Measurements from ENCODE around the gene OXA1L. TPM values are rescaled to one million over a fixed set of nuclear protein-coding genes. Genes with fewer than 3 reads are reported as not detected.
"Not testable (repeated sequence)": the region's sequence is repeated elsewhere in the genome, so short reads cannot be mapped to it uniquely, and the experiment has no call there.

OXA1L gene
- polyA plus RNA-seq, 3 donors = 61.2 to 264 (median 86.9) TPM

- peaks cover 34% of the 10 kb centered on the region for H3K79me2 ChIP-seq (ENCODE audit: insufficient read depth, low read length)
- Mint-ChIP-seq H3K27me3 (ENCODE audit: low read depth in 3 of 3) (no peaks in the 10 kb centered on the region), H3K4me3 (no peak overlapping the region), H3K36me3 (peaks cover 91 to 97% of the 10 kb centered on the region in 2 donors), H3K27ac (peak overlapping the region in 1 of 7 donors; percentile 35), H3K9me3 (no peaks in the 10 kb centered on the region), H3K4me1 (peaks cover 24% of the 10 kb centered on the region)
- DNase-seq = no peak
- peaks cover 99% of the 10 kb centered on the region for H4K20me1 ChIP-seq (ENCODE audit: insufficient read depth, low read length)
- no peak overlapping the region for H3K4me3 ChIP-seq (replicated peaks in 1 of 3; ENCODE audit: low read depth in 2 of 3, low read length in 3 of 3)
- H3K4me1 ChIP-seq (ENCODE audit: control insufficient read depth in 1 of 2, insufficient read depth in 2 of 2, low read length in 2 of 2) = peaks cover 11 to 18% of the 10 kb centered on the region in 2 donors
- WGBS (ENCODE audit: insufficient coverage) = 100% methylated on average over 1 of the region's 10 CpGs
- H2AFZ ChIP-seq (ENCODE audit: insufficient read depth, low read depth, low read length, poor library complexity, severe bottlenecking) = no peak overlapping the region
- H3K27ac ChIP-seq (ENCODE audit: low read depth in 1 of 2, low read length in 2 of 2) = peak overlapping the region in 1 of 2 donors; percentile 58
- no peak overlapping the region for H3K9ac ChIP-seq (ENCODE audit: insufficient read depth, low read length, poor library complexity, severe bottlenecking)
- TF ChIP-seq, protein P1, sequence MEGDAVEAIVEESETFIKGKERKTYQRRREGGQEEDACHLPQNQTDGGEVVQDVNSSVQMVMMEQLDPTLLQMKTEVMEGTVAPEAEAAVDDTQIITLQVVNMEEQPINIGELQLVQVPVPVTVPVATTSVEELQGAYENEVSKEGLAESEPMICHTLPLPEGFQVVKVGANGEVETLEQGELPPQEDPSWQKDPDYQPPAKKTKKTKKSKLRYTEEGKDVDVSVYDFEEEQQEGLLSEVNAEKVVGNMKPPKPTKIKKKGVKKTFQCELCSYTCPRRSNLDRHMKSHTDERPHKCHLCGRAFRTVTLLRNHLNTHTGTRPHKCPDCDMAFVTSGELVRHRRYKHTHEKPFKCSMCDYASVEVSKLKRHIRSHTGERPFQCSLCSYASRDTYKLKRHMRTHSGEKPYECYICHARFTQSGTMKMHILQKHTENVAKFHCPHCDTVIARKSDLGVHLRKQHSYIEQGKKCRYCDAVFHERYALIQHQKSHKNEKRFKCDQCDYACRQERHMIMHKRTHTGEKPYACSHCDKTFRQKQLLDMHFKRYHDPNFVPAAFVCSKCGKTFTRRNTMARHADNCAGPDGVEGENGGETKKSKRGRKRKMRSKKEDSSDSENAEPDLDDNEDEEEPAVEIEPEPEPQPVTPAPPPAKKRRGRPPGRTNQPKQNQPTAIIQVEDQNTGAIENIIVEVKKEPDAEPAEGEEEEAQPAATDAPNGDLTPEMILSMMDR (IDR thresholded peaks at IDR 0.05) = no peak
- no peaks in the 10 kb centered on the region for H3K27me3 ChIP-seq (ENCODE audit: control insufficient read depth in 2 of 2, insufficient read depth in 2 of 2, low read length in 2 of 2)
- no peaks in the 10 kb centered on the region for H3K9me3 ChIP-seq (replicated peaks in 1 of 2; ENCODE audit: control insufficient read depth in 1 of 2, insufficient read depth in 1 of 2, low read length in 2 of 2)
- H3K4me2 ChIP-seq (replicated peaks; ENCODE audit: extremely low read depth, low read length, poor library complexity, severe bottlenecking) = no peak overlapping the region
- intact Hi-C loops (cut with micrococcal nuclease) = no loop called here
- H3K36me3 ChIP-seq (replicated peaks in 1 of 2; ENCODE audit: control insufficient read depth in 1 of 2, insufficient read depth in 2 of 2, low read length in 2 of 2) = peaks cover 86 to 100% of the 10 kb centered on the region in 2 donors
Measured at GRCh38 chr14:22774011-22774706, 7.7 kb downstream of the OXA1L start.

DNA sequence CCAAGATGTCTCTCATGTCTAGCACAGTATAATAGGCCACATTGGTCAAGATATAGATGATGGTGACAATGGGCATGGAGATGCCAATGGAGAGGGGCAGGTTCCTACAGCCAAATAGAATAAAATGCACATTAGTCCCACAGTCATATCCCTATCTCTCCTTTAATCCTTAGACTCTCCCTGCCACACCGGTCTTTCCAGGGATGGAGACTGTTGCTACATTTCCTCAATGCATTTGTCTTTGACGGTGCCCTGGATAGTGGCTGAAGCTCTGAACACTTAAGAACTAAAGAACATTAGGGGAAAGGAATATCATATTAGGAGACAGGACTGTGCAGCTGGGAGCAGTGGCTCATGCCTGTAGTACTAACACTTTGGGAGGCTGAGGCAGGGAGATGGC, 9.7 kb downstream of the OXA1L start:
- intact Hi-C loops (cut with micrococcal nuclease) = loop anchor here in 1 of 2 donors (5.0 kb wide), 1 partner anchor 76 kb away; no protein-coding TSS in a partner anchor
- Histone ChIP-seq H2AFZ (ENCODE audit: insufficient read depth, low read depth, low read length, poor library complexity, severe bottlenecking) (no peak overlapping the region), H3K36me3 (replicated peaks in 1 of 2; ENCODE audit: control insufficient read depth in 1 of 2, insufficient read depth in 2 of 2, low read length in 2 of 2) (peaks cover 75 to 100% of the 10 kb centered on the region in 2 donors), H3K9ac (ENCODE audit: insufficient read depth, low read length, poor library complexity, severe bottlenecking) (no peak overlapping the region), H3K4me3 (replicated peaks in 1 of 3; ENCODE audit: low read depth in 2 of 3, low read length in 3 of 3) (no peak overlapping the region), H3K27ac (ENCODE audit: low read depth in 1 of 2, low read length in 2 of 2) (no peak overlapping the region), H3K4me2 (replicated peaks; ENCODE audit: extremely low read depth, low read length, poor library complexity, severe bottlenecking) (no peak overlapping the region), H3K9me3 (replicated peaks in 1 of 2; ENCODE audit: control insufficient read depth in 1 of 2, insufficient read depth in 1 of 2, low read length in 2 of 2) (no peaks in the 10 kb centered on the region), H3K4me1 (ENCODE audit: control insufficient read depth in 1 of 2, insufficient read depth in 2 of 2, low read length in 2 of 2) (peaks cover 14 to 25% of the 10 kb centered on the region in 2 donors), H4K20me1 (ENCODE audit: insufficient read depth, low read length) (peaks cover 99% of the 10 kb centered on the region), H3K79me2 (ENCODE audit: insufficient read depth, low read length) (peaks cover 33% of the 10 kb centered on the region), H3K27me3 (ENCODE audit: control insufficient read depth in 2 of 2, insufficient read depth in 2 of 2, low read length in 2 of 2) (no peaks in the 10 kb centered on the region)
- DNase-seq = no peak
- 100% methylated on average over 1 of the region's 2 CpGs for WGBS (ENCODE audit: insufficient coverage)
- Mint-ChIP-seq H3K4me3 (no peak overlapping the region), H3K27me3 (ENCODE audit: low read depth in 3 of 3) (peaks cover 0 to 1% (median 0%) of the 10 kb centered on the region in 3 donors), H3K4me1 (peaks cover 30% of the 10 kb centered on the region), H3K36me3 (peaks cover 88 to 96% of the 10 kb centered on the region in 2 donors), H3K27ac (peak overlapping the region in 1 of 7 donors; percentile 5), H3K9me3 (no peaks in the 10 kb centered on the region)
- TF ChIP-seq, protein P1 (IDR thresholded peaks at IDR 0.05) = no peak

- H3K9me3 ChIP-seq (replicated peaks in 1 of 2; ENCODE audit: control insufficient read depth in 1 of 2, insufficient read depth in 1 of 2, low read length in 2 of 2); H3K9me3 Mint-ChIP-seq; H3K4me2 ChIP-seq (replicated peaks; ENCODE audit: extremely low read depth, low read length, poor library complexity, severe bottlenecking); H3K9ac ChIP-seq (ENCODE audit: insufficient read depth, low read length, poor library complexity, severe bottlenecking); DNase-seq; H3K27me3 Mint-ChIP-seq (ENCODE audit: low read depth in 3 of 3); H3K4me3 Mint-ChIP-seq; H3K27ac ChIP-seq (ENCODE audit: low read depth in 1 of 2, low read length in 2 of 2); H3K27me3 ChIP-seq (ENCODE audit: control insufficient read depth in 2 of 2, insufficient read depth in 2 of 2, low read length in 2 of 2); H3K4me3 ChIP-seq (replicated peaks in 1 of 3; ENCODE audit: low read depth in 2 of 3, low read length in 3 of 3); H2AFZ ChIP-seq (ENCODE audit: insufficient read depth, low read depth, low read length, poor library complexity, severe bottlenecking): not testable (repeated sequence)
- Histone ChIP-seq H3K79me2 (ENCODE audit: insufficient read depth, low read length) (peaks cover 38% of the 10 kb centered on the region), H4K20me1 (ENCODE audit: insufficient read depth, low read length) (peaks cover 99% of the 10 kb centered on the region), H3K4me1 (ENCODE audit: control insufficient read depth in 1 of 2, insufficient read depth in 2 of 2, low read length in 2 of 2) (peaks cover 20 to 30% of the 10 kb centered on the region in 2 donors), H3K36me3 (replicated peaks in 1 of 2; ENCODE audit: control insufficient read depth in 1 of 2, insufficient read depth in 2 of 2, low read length in 2 of 2) (peaks cover 73 to 95% of the 10 kb centered on the region in 2 donors)
- peak overlapping the region in 3 of 7 donors; percentile 5 to 64 (median 63) for H3K27ac Mint-ChIP-seq
- intact Hi-C loops (cut with micrococcal nuclease) = loop anchor here in 1 of 2 donors (5.0 kb wide), 1 partner anchor 75 kb away; no protein-coding TSS in a partner anchor
- 100% methylated on average over 2 of the region's 8 CpGs for WGBS (ENCODE audit: insufficient coverage)
- peaks cover 86 to 95% of the 10 kb centered on the region in 2 donors for H3K36me3 Mint-ChIP-seq
- peaks cover 36% of the 10 kb centered on the region for H3K4me1 Mint-ChIP-seq
Measured at GRCh38 chr14:22776849-22777248, 10.4 kb downstream of the OXA1L start.
